ENCODE data around the gene AGAP1. TPM values are rescaled to one million over a fixed set of nuclear protein-coding genes. Genes with fewer than 3 reads are reported as not detected.

AGAP1 gene
- polyA plus RNA-seq, 1 experiment, result 12.4 TPM

DNA sequence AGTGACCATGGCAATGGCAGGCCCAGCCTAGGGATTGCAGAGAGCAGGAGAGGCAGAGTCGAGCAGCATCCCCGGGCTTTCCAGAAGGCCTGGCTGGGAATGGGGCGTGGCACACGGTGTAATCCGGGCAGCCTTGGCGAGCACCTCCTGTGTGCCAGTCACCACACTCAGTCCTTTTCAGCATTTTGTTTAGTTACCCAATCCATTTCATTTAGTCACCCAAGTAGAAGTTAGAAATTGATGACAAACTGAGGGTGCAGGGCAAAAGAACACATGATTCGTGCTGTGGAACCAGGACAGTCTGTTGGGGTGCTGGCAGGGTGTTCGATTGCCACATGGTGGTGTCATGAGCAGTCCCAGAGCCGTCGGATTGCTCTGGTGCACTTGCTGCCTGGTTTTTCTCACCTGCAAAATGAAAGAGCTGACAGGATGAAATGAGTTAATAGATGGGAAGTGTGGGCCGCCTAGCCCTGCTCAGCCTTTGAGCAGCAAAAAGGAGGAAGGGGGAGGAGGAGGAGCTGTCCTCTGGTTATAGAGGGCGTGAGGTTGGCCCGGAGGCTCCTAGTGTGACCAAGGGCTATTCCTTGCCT, 299.4 kb downstream of the AGAP1 start:
- TF ChIP-seq, protein P1, sequence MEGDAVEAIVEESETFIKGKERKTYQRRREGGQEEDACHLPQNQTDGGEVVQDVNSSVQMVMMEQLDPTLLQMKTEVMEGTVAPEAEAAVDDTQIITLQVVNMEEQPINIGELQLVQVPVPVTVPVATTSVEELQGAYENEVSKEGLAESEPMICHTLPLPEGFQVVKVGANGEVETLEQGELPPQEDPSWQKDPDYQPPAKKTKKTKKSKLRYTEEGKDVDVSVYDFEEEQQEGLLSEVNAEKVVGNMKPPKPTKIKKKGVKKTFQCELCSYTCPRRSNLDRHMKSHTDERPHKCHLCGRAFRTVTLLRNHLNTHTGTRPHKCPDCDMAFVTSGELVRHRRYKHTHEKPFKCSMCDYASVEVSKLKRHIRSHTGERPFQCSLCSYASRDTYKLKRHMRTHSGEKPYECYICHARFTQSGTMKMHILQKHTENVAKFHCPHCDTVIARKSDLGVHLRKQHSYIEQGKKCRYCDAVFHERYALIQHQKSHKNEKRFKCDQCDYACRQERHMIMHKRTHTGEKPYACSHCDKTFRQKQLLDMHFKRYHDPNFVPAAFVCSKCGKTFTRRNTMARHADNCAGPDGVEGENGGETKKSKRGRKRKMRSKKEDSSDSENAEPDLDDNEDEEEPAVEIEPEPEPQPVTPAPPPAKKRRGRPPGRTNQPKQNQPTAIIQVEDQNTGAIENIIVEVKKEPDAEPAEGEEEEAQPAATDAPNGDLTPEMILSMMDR (IDR thresholded peaks at IDR 0.05; ENCODE audit: low read depth, low read length), result peak; percentile 40
- CTCF ChIA-PET, result interaction anchor here (0.6 to 4.1 kb wide), 9 partner anchors 12 to 765 kb away, joined by 3 to 28 read pairs (median 4); no protein-coding TSS in a partner anchor

DNA sequence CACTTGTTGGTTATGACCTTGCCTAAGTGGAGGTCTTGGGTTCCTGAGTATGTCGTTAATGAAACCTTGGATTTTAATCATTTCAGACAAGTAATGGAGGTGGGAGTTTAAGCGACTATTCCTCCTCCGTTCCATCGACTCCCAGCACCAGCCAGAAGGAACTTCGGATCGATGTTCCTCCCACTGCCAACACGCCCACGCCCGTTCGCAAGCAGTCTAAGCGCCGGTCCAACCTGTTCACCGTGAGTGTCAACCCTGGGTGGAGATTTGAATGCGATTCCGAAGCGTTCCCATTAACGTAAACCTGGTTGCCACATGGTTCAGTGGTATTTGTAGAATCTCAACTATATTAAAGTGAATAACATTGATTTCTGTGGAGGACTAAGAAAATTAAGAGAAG, 305.4 kb downstream of the AGAP1 start:
- TF ChIP-seq, protein P1 (IDR thresholded peaks at IDR 0.05; ENCODE audit: low read depth, low read length), result no peak
- ChIA-PET POLR2A (no interaction called here), CTCF (interaction anchor here (0.6 to 4.9 kb wide), 5 partner anchors 19 to 383 kb away, joined by 3 to 20 read pairs (median 6); no protein-coding TSS in a partner anchor)
- Histone ChIP-seq H3K4me3 (ENCODE audit: low read depth, low read length) (no peak overlapping the region), H3K27me3 (ENCODE audit: control insufficient read depth, insufficient read depth, low read length) (no peaks in the 10 kb centered on the region), H3K27ac (ENCODE audit: low read depth, low read length) (no peak overlapping the region), H3K9me3 (ENCODE audit: control insufficient read depth, insufficient read depth, low read length) (no peaks in the 10 kb centered on the region)
- no peak for DNase-seq (ENCODE audit: low read depth, low spot score)

More for the DNA sequence above, 299.4 kb downstream of the AGAP1 start:
- Histone ChIP-seq H3K27me3 (ENCODE audit: control insufficient read depth, insufficient read depth, low read length) (no peaks in the 10 kb centered on the region), H3K9me3 (ENCODE audit: control insufficient read depth, insufficient read depth, low read length) (no peaks in the 10 kb centered on the region; the same call in 1 of the 2 replicates), H3K27ac (ENCODE audit: low read depth, low read length) (no peak overlapping the region), H3K4me3 (ENCODE audit: low read depth, low read length) (no peak overlapping the region)
- POLR2A ChIA-PET, result no interaction called here
- no peak for DNase-seq (ENCODE audit: low read depth, low spot score)

DNA sequence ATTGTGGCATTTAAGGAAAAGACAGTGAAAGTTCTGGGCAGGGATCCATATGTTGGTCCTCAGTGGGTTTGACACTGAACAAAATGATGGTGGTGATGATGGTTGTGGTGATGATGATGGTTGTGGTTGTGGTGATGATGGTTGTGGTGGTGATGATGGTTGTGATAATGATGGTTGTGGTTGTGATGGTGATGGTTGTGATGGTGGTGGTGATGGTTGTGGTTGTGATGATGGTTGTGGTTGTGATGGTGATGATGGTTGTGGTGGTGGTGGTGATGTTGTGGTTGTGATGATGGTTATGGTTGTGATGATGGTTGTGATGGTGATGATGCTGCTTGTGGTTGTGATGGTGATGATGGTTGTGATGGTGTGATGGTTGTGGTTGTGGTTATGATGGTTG, 308.7 kb downstream of the AGAP1 start:
- POLR2A ChIA-PET, result no interaction called here
- TF ChIP-seq, protein P1 (IDR thresholded peaks at IDR 0.05; ENCODE audit: low read depth, low read length), result no peak
- Histone ChIP-seq H3K4me3 (ENCODE audit: low read depth, low read length) (no peak overlapping the region), H3K27ac (ENCODE audit: low read depth, low read length) (no peak overlapping the region), H3K27me3 (ENCODE audit: control insufficient read depth, insufficient read depth, low read length) (no peaks in the 10 kb centered on the region), H3K9me3 (ENCODE audit: control insufficient read depth, insufficient read depth, low read length) (no peaks in the 10 kb centered on the region)
- CTCF ChIA-PET, result interaction anchor here (1.0 to 4.9 kb wide), 2 partner anchors 375 to 378 kb away, joined by 3 to 20 read pairs; no protein-coding TSS in a partner anchor
- no peak for DNase-seq (ENCODE audit: low read depth, low spot score)

DNA sequence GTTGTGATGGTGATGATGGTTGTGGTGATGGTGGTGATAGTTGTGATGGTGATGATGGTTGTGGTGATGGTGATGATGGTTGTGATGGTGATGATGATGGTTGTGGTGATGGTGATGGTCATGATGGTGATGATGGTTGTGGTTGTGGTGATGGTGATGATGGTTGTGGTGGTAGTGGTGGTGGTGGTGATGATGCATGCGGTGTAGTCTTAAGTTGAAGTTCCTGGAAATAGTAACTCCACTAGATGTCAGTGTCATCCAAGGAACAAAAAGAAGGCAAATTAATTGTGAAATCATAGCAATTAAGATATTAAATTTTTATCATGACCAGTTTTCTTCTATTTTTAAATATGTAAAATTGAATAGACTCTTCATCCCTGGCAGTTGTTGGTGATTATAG, 309.2 kb downstream of the AGAP1 start:
- no peak for DNase-seq (ENCODE audit: low read depth, low spot score)
- no peaks in the 10 kb centered on the region for H3K9me3 ChIP-seq (ENCODE audit: control insufficient read depth, insufficient read depth, low read length)
- POLR2A ChIA-PET, result no interaction called here

DNA sequence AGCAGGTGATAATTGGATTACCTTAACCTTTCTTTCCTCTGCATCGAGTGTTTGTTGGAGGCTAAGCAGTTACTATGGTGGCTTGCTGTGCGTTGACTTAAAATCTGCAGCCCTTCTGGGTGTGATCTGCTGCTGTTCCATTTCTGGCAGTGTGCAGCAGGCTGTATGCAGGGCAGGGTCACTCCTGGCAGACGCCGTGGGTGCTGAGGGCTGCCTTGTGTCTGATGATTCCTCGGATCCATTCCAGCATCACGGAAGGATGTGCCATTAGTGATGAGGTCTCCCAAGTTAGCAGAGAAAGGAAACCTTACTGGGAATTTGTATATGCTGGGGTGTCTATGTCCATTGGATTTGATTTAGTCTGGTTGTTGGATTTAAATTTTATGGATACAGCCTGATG, 310.8 kb downstream of the AGAP1 start:
- Histone ChIP-seq H3K27ac (ENCODE audit: low read depth, low read length) (no peak overlapping the region), H3K4me3 (ENCODE audit: low read depth, low read length) (no peak overlapping the region), H3K27me3 (ENCODE audit: control insufficient read depth, insufficient read depth, low read length) (no peaks in the 10 kb centered on the region), H3K9me3 (ENCODE audit: control insufficient read depth, insufficient read depth, low read length) (no peaks in the 10 kb centered on the region)
- CTCF ChIA-PET, result interaction anchor here (0.8 to 4.2 kb wide), 4 partner anchors 11 to 375 kb away, joined by 4 to 76 read pairs (median 10); no protein-coding TSS in a partner anchor
- DNase-seq (ENCODE audit: low read depth, low spot score), result no peak
- TF ChIP-seq, protein P1 (IDR thresholded peaks at IDR 0.05; ENCODE audit: low read depth, low read length), result no peak
- POLR2A ChIA-PET, result no interaction called here

More for the DNA sequence above, 309.2 kb downstream of the AGAP1 start:
- TF ChIP-seq, protein P1 (IDR thresholded peaks at IDR 0.05; ENCODE audit: low read depth, low read length), result peak; percentile 42
- Histone ChIP-seq H3K27ac (ENCODE audit: low read depth, low read length) (no peak overlapping the region), H3K27me3 (ENCODE audit: control insufficient read depth, insufficient read depth, low read length) (no peaks in the 10 kb centered on the region), H3K4me3 (ENCODE audit: low read depth, low read length) (no peak overlapping the region)
- CTCF ChIA-PET, result interaction anchor here (1.0 to 4.2 kb wide), 2 partner anchors 377 to 385 kb away, joined by 6 to 76 read pairs; no protein-coding TSS in a partner anchor

All from AG04450 (cell line).